A673 (cell line): ENCODE data around the gene NKAPL.

Experiments
- CTCF ChIP-seq: fragments of 300-800, 200-600 bp; sonication (generic); conservative IDR thresholded peaks from 2 replicates; pipeline ENCODE4 v1.5.1; 2017; ENCODE audit warnings: low read depth, mild to moderate bottlenecking, antibody characterized with exemption, low read length, moderate library complexity, mixed read lengths
- EZH2 ChIP-seq: fragments of 200-600 bp; sonication (generic); IDR thresholded peaks from 2 replicates; pipeline ENCODE4 v1.6.1; 2017; ENCODE audit warnings: borderline replicate concordance, low read depth, mild to moderate bottlenecking, mixed read lengths, antibody characterized with exemption, low read length; ENCODE audit not compliant: poor library complexity, severe bottlenecking

- no peak for TF ChIP-seq EZH2
- no peak for TF ChIP-seq CTCF
Measured at GRCh38 chr6:28248916-28249315, 10.2 kb upstream of the NKAPL start.
